Stromal cell of bone marrow (primary cell): ENCODE measurements around the gene STIMATE.

ENCODE experiments used
- DNase-seq: peaks from one replicate; pipeline ENCODE4 v3.0.0-alpha.2; 2012; ENCODE audit warnings: low read depth

STIMATE gene

DNA sequence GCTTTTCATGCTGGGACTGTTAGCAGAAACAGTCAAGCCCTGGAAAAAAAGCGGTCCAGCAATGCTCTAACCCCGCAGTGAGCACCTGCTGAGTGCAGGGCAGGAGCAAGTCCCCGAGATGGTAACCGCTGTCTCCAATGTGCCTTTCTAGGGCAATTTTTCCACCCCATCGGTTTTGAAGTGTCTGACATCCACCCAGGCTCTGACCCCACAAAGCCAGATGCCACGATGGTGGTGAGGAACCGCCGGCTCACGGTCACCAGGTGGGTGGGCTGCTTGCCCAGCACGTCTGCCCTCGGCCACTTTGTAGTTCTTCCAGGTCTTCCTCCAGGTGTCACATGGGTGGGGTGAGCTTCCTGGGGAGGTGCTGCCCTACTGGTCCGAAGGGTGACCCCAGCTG lies 106.0 kb downstream of the STIMATE start:
- no peak for DNase-seq

DNA sequence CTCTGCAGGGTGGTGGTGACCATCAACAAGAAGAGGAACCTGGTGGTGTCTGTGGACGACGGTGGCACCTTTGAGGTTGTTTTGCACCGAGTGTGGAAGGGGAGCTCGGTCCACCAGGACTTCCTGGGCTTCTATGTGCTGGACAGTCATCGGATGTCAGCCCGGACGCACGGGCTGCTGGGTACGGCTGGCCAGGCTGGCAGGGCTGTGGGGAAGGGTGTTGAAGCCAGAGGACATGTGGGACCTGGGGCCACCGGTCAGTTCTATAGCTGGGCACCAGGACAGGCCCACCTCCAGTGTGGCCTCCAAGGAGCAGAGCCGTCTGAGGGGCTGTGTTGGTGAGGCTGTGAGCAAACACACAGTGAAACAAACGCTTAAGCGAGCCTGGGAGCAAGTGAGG lies 106.6 kb downstream of the STIMATE start:
- DNase-seq = no peak

DNA sequence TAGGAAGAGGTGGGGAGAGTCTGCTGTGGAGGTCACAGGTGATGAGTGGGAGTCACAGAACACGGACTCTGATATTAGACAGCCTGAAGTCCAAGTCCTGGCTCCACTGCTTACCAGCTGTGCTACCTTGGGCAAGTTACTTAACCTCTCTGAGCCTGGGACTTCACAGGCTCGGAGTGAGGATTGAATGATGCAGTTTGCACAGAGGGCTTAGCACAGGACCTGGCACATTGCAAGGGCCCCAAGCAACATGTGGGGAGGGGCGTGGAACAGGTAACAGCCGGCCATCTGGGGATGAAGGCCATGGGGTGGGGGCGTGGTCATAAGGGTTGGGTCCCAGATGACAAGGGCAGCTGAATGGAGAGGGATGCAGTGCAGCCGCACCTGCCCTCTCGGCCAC lies 107.0 kb downstream of the STIMATE start:
- no peak for DNase-seq

DNA sequence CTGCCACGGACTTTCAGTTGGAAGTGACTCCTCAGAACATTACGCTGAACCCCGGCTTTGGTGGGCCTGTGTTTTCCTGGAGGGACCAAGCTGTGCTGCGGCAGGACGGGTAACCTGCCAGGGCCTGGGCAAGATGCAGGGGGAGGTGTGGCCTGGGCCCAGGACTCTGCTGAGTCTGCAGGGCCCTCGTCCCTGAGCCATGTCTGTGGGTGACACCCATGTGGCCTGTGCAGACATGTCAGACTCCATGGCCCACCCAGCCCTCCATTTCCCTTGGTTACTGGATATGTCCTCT lies 107.7 kb downstream of the STIMATE start:
- DNase-seq = no peak

DNA sequence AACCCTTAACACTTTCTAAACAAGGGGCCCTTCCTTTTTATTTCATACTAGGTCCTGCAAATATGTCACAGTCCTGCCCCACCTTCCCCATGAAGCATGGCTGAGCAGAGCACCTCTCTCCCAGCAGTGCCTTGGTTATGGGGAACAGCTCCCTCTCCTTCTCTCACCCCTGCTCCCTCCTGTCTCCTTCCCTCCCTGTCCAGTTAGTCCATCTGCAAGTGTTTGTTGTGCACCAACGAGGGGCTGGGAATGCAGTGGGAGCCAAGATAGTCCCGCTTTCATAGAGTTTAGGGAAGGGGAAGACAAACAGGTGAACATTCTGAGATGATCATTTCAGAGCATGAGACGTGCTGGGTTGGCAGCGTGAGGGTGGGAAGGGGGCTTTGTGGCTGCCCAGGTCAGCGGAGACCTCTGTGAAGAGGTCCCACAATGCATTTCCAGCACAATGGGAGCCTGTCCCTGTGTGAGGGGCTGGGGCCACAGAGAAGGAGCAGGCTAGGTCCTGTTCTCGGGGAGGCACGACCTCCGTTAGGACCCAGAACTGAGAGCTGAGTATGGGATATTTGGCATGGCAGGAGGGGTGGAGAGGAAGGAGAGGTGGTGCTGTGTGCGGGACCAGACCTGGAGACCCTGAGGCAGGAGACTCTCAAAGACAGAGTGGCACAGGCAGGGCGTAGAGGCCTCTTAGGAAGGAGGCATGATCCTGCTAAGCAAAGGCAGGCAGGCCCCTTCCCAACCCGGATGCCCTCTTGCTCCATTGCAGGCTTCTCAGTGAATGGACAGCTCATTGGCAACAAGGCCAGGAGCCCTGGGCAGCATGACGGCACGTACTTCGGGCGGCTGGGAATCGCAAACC lies 108.2 kb downstream of the STIMATE start:
- no peak for DNase-seq

DNA sequence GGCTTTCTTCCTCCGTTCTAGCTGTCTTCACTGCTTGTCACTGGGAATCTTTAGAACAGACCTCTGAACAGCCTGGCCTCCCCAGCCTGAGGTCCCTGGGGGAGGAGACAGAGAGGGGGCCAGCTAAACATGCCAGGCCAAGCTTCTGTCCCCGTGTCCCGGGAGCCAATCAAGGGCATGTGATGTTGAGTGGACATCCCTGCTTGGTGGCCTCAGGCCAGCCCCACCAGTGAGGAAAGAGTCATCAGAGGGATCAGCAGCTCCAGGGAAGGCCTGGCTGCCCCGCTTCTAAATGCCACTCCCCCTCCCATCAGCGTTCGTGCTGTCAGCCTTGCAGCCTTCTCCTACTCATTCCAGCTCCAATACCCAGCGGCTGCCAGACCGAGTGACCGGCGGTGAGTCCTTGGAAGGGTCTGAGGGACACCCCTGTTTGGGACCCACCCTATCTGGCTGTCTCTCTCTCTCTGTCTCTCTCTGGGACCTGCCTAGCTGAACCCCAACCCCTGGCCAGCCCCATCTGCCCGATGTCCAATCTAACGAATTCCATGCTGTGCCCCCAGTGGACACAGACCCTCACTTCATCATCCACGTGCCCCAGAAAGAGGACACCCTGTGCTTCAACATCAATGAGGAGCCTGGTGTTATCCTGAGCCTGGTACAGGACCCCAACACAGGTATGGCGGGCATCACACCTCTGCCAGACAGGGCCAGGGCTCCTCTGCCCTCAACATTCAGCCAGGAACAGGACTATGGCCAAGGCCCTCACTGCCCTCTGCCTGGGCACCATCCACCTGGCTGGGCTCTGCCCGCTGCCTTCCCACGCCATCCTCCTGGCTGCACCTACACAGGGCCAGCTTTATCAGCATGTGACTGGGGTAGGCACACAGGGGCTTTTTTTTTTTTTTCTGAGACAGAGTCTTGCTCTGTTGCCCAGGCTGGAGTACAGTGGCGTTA lies 109.4 kb downstream of the STIMATE start:
- DNase-seq = no peak

DNA sequence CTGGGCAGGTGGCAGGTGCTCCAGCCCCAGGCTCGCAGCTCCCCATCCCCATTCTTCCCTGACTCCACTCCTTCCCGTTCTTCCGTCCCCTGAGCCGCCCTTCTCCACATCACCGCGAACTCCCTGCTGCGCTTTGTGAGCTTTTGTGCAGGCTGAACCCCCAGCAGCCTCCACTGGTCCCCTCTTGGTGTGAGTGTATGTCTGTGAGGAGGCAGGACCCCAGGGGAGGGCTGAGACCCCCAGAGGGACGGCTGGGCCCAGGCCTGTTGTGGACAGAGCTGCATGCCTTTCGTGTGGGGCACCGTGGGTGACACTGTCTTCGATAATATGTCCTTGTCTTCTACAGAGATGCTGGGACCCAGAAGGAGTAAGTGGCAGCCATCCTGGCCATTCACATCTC lies 110.1 kb downstream of the STIMATE start:
- DNase-seq = no peak
